ENCODE results near the gene HIP1. TPM values are rescaled to one million over a fixed set of nuclear protein-coding genes. Genes with fewer than 3 reads are reported as not detected.

HIP1 gene
- total and polyA plus RNA-seq, 2 of the 13 experiments (the other 11 are each of a cell fraction or from before 2014, with no cell fraction given) = 4.5 to 6.2 TPM

DNA sequence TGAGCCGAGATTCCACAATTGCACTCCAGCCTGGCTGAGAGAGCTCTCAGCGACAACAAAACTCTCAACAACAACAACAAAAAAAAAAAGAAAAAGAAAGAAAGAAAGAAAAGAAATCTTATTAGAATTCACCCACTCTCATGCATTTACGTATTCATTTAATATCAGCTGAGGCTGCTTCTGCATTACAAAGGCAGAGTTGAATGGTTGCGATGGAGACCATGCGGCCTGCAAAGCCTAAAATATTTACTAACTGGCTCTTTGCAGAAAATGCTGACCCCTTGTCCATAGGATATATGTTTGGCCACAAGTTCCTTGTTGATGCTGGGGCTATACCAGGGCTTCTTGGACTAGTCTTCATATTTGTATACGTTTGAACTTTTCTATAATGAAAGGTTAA, 137.2 kb downstream of the HIP1 start:
- no peaks in the 10 kb centered on the region for H3K79me2 ChIP-seq (ENCODE audit: insufficient read depth, low read length)
- no peak overlapping the region for H2AFZ ChIP-seq (ENCODE audit: low read length)
- no peak overlapping the region for H3K4me3 ChIP-seq (replicated peaks in 1 of 3; ENCODE audit: insufficient read depth in 1 of 3, low read depth in 2 of 3, low read length in 3 of 3)
- FAIRE-seq = no peak
- no peak overlapping the region for H3K9ac ChIP-seq (ENCODE audit: insufficient read depth, low read depth, low read length)
- H3K4me1 ChIP-seq (ENCODE audit: insufficient read depth, low read length) = no peaks in the 10 kb centered on the region
- CTCF ChIA-PET (ENCODE audit: low intra/inter-chr PET ratio, low total read pairs) = no interaction called here
- POLR2A ChIA-PET = interaction anchor here (1.9 kb wide), 1 partner anchor 10 kb away, joined by 4 read pairs; no protein-coding TSS in a partner anchor
- no peak overlapping the region for H3K27ac ChIP-seq (ENCODE audit: extremely low read length, insufficient read depth, low read length)
- H3K36me3 ChIP-seq (replicated peaks in 1 of 2; ENCODE audit: control insufficient read depth in 1 of 2, insufficient read depth in 2 of 2, low read length in 2 of 2) = no peaks in the 10 kb centered on the region
- no peak for TF ChIP-seq ZNF232 (CRISPR knock-in tag; IDR thresholded peaks at IDR 0.05; ENCODE audit: borderline replicate concordance)
- no peak for TF ChIP-seq ZNF569 (CRISPR knock-in tag; IDR thresholded peaks at IDR 0.05; ENCODE audit: borderline replicate concordance)
- TF ChIP-seq, protein P1, sequence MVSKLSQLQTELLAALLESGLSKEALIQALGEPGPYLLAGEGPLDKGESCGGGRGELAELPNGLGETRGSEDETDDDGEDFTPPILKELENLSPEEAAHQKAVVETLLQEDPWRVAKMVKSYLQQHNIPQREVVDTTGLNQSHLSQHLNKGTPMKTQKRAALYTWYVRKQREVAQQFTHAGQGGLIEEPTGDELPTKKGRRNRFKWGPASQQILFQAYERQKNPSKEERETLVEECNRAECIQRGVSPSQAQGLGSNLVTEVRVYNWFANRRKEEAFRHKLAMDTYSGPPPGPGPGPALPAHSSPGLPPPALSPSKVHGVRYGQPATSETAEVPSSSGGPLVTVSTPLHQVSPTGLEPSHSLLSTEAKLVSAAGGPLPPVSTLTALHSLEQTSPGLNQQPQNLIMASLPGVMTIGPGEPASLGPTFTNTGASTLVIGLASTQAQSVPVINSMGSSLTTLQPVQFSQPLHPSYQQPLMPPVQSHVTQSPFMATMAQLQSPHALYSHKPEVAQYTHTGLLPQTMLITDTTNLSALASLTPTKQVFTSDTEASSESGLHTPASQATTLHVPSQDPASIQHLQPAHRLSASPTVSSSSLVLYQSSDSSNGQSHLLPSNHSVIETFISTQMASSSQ (IDR thresholded peaks at IDR 0.05; ENCODE audit: low read depth) = no peak
- TF ChIP-seq, protein P1 (CRISPR knock-in tag; IDR thresholded peaks at IDR 0.05; ENCODE audit: borderline replicate concordance) = no peak
- TF ChIP-seq, protein P2, sequence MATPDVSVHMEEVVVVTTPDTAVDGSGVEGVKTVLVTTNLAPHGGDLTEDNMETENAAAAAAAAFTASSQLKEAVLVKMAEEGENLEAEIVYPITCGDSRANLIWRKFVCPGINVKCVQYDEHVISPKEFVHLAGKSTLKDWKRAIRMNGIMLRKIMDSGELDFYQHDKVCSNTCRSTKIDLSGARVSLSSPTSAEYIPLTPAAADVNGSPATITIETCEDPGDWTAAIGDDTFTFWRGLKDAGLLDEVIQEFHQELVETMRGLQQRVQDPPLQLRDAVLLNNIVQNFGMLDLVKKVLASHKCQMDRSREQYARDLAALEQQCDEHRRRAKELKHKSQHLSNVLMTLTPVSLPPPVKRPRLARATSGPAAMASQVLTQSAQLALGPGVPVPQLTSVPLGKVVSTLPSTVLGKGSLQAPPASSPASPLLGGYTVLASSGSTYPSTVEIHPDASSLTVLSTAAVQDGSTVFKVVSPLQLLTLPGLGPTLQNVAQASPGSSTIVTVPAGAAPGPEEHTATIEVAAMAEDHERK (CRISPR knock-in tag; IDR thresholded peaks at IDR 0.05; ENCODE audit: low read depth) = no peak
- TF ChIP-seq, protein P3, sequence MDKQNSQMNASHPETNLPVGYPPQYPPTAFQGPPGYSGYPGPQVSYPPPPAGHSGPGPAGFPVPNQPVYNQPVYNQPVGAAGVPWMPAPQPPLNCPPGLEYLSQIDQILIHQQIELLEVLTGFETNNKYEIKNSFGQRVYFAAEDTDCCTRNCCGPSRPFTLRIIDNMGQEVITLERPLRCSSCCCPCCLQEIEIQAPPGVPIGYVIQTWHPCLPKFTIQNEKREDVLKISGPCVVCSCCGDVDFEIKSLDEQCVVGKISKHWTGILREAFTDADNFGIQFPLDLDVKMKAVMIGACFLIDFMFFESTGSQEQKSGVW (CRISPR knock-in tag; IDR thresholded peaks at IDR 0.05; ENCODE audit: borderline replicate concordance) = no peak
- no peak for TF ChIP-seq KDM6A (CRISPR knock-in tag; IDR thresholded peaks at IDR 0.05; ENCODE audit: low read depth)
- no peak for TF ChIP-seq HNF4G (IDR thresholded peaks at IDR 0.05; ENCODE audit: borderline replicate concordance, low read depth, low read length)
- no peak for TF ChIP-seq HNF4G (CRISPR knock-in tag; IDR thresholded peaks at IDR 0.05; ENCODE audit: borderline replicate concordance, low read depth)
- TF ChIP-seq MBD4 (IDR thresholded peaks at IDR 0.05; ENCODE audit: borderline replicate concordance, low read length) = no peak
- no peak for TF ChIP-seq PAF1 (CRISPR knock-in tag; IDR thresholded peaks at IDR 0.05)
- no peak for TF ChIP-seq HES4 (CRISPR knock-in tag; IDR thresholded peaks at IDR 0.05; ENCODE audit: borderline replicate concordance)
- no peak for TF ChIP-seq ZFP90 (CRISPR knock-in tag; IDR thresholded peaks at IDR 0.05; ENCODE audit: borderline replicate concordance)
- TF ChIP-seq JDP2 (CRISPR knock-in tag; IDR thresholded peaks at IDR 0.05; ENCODE audit: borderline replicate concordance) = no peak
- TF ChIP-seq, protein P4, sequence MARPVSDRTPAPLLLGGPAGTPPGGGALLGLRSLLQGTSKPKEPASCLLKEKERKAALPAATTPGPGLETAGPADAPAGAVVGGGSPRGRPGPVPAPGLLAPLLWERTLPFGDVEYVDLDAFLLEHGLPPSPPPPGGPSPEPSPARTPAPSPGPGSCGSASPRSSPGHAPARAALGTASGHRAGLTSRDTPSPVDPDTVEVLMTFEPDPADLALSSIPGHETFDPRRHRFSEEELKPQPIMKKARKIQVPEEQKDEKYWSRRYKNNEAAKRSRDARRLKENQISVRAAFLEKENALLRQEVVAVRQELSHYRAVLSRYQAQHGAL (CRISPR knock-in tag; IDR thresholded peaks at IDR 0.05; ENCODE audit: not compliant biosample characterization) = no peak
- H3K4me2 ChIP-seq (ENCODE audit: low read depth, low read length) = no peak overlapping the region
- in situ Hi-C loops (cut with HindIII; ENCODE audit: extremely low pct_ligation_motif_present, low pct_unique_long_range_greater_than_20kb) (no loop called here), intact Hi-C loops (cut with micrococcal nuclease; ENCODE audit: unreplicated experiment) (no loop called here)
- DNase-seq (ENCODE audit: low spot score) = no peak
- no peak for ATAC-seq
- BruUV-seq (replicated peaks) = no TSS peak
- H3K27me3 ChIP-seq (ENCODE audit: control insufficient read depth in 1 of 2, insufficient read depth in 2 of 2, low read length in 2 of 2) = no peaks in the 10 kb centered on the region
- WGBS (ENCODE audit: low lambda C conversion rate) = 92% methylated on average over 6 of the region's 6 CpGs
- H4K20me1 ChIP-seq (ENCODE audit: insufficient read depth, low read length) = no peaks in the 10 kb centered on the region
- no peaks in the 10 kb centered on the region for H3K9me3 ChIP-seq (ENCODE audit: low read length)

Measured in HepG2 (cell line).